Trophoblast cell (in vitro differentiated cells and primary cell): ENCODE data around the gene MUC5AC.
"Not testable (repeated sequence)": the region's sequence is repeated elsewhere in the genome, so short reads cannot be mapped to it uniquely, and the experiment has no call there.

Experiments
- DNase-seq, 2 donors: peaks; one replicate each; pipeline ENCODE4 v3.0.0-alpha.2; 2016
- H2AFZ ChIP-seq: 2 replicates; pipeline ENCODE4 v1.6.1; 2013; ENCODE audit warnings: low read length, moderate library complexity, mild to moderate bottlenecking; ENCODE audit not compliant: insufficient read depth, poor library complexity
- H2AK5ac ChIP-seq: 2 replicates; pipeline ENCODE4 v1.6.1; 2013; ENCODE audit warnings: mild to moderate bottlenecking, low read length
- H2BK120ac ChIP-seq: 2 replicates; pipeline ENCODE4 v1.6.1; 2013; ENCODE audit warnings: low read length, mild to moderate bottlenecking, moderate library complexity; ENCODE audit not compliant: insufficient read depth, poor library complexity
- H2BK12ac ChIP-seq: 2 replicates; pipeline ENCODE4 v1.6.1; 2013; ENCODE audit warnings: mild to moderate bottlenecking, low read length, moderate library complexity
- H2BK5ac ChIP-seq: 2 replicates; pipeline ENCODE4 v1.6.1; 2013; ENCODE audit warnings: low read length, low read depth, moderate library complexity, mild to moderate bottlenecking; ENCODE audit not compliant: poor library complexity
- H3K14ac ChIP-seq: 2 replicates; pipeline ENCODE4 v1.6.1; 2013; ENCODE audit warnings: mild to moderate bottlenecking, low read length
- H3K18ac ChIP-seq: 2 replicates; pipeline ENCODE4 v1.6.1; 2013; ENCODE audit warnings: mild to moderate bottlenecking, low read length
- H3K23ac ChIP-seq: 2 replicates; pipeline ENCODE4 v1.6.1; 2013; ENCODE audit warnings: low read length
- H3K27ac ChIP-seq: 2 replicates; pipeline ENCODE4 v1.5.1; 2013; ENCODE audit warnings: low read depth, mild to moderate bottlenecking, inconsistent platforms, low read length, moderate library complexity
- H3K27me3 ChIP-seq: 2 replicates; pipeline ENCODE4 v1.6.1; 2013; ENCODE audit warnings: inconsistent platforms, mild to moderate bottlenecking, low read length, moderate library complexity; ENCODE audit not compliant: insufficient read depth
- H3K36me3 ChIP-seq, 2 experiments: 1 replicate in 1 of 2; 2 replicates in 1 of 2; pipeline ENCODE4 v1.6.1; 2013; ENCODE audit warnings: low read length in 2 of 2, mild to moderate bottlenecking in 2 of 2, moderate library complexity in 1 of 2; ENCODE audit not compliant: insufficient read depth in 2 of 2, control insufficient read depth in 1 of 2
- H3K4ac ChIP-seq: 2 replicates; pipeline ENCODE4 v1.6.1; 2013; ENCODE audit warnings: low read depth, mild to moderate bottlenecking, low read length, moderate library complexity
- H3K4me1 ChIP-seq, 2 experiments: 1 replicate in 1 of 2; 2 replicates in 1 of 2; pipeline ENCODE4 v1.6.1; 2013; ENCODE audit warnings: low read length in 2 of 2, mild to moderate bottlenecking in 2 of 2, moderate library complexity in 1 of 2; ENCODE audit not compliant: insufficient read depth in 2 of 2, control insufficient read depth in 1 of 2
- H3K4me2 ChIP-seq: 2 replicates; pipeline ENCODE4 v1.6.1; 2013; ENCODE audit warnings: inconsistent platforms, mild to moderate bottlenecking, low read length, moderate library complexity
- H3K4me3 ChIP-seq: 2 replicates; pipeline ENCODE4 v1.5.1; 2013; ENCODE audit warnings: mild to moderate bottlenecking, low read depth, low read length, inconsistent platforms
- H3K79me1 ChIP-seq: one replicate; pipeline ENCODE4 v1.6.1; 2013; ENCODE audit warnings: low read length
- H3K79me2 ChIP-seq: 2 replicates; pipeline ENCODE4 v1.6.1; 2013; ENCODE audit warnings: low read length, mild to moderate bottlenecking; ENCODE audit not compliant: control insufficient read depth, insufficient read depth, poor library complexity
- H3K9ac ChIP-seq: 2 replicates; pipeline ENCODE4 v1.6.1; 2013; ENCODE audit warnings: mild to moderate bottlenecking, low read length
- H3K9me3 ChIP-seq: 2 replicates; pipeline ENCODE4 v1.6.1; 2013; ENCODE audit warnings: low read depth, mild to moderate bottlenecking, control low read depth, inconsistent platforms, low read length; ENCODE audit not compliant: insufficient read depth
- H4K12ac ChIP-seq: 2 replicates; pipeline ENCODE4 v1.6.1; 2013; ENCODE audit warnings: low read depth, mild to moderate bottlenecking, low read length, moderate library complexity
- H4K8ac ChIP-seq: 2 replicates; pipeline ENCODE4 v1.6.1; 2013; ENCODE audit warnings: low read depth, mild to moderate bottlenecking, low read length, moderate library complexity
- H4K91ac ChIP-seq: one replicate; pipeline ENCODE4 v1.6.1; 2013; ENCODE audit warnings: low read depth, mild to moderate bottlenecking, low read length, moderate library complexity
- WGBS: extraction: QIAGEN DNeasy Blood & Tissue Kit; methylation state at CpG from one replicate; pipeline ENCODE4 v1.1.7; 2013; ENCODE audit warnings: missing lambda C conversion rate; ENCODE audit not compliant: insufficient read length, insufficient coverage; ENCODE audit errors: extremely low coverage; 5-methylcytosine and 5-hydroxymethylcytosine counted together

MUC5AC gene

DNA sequence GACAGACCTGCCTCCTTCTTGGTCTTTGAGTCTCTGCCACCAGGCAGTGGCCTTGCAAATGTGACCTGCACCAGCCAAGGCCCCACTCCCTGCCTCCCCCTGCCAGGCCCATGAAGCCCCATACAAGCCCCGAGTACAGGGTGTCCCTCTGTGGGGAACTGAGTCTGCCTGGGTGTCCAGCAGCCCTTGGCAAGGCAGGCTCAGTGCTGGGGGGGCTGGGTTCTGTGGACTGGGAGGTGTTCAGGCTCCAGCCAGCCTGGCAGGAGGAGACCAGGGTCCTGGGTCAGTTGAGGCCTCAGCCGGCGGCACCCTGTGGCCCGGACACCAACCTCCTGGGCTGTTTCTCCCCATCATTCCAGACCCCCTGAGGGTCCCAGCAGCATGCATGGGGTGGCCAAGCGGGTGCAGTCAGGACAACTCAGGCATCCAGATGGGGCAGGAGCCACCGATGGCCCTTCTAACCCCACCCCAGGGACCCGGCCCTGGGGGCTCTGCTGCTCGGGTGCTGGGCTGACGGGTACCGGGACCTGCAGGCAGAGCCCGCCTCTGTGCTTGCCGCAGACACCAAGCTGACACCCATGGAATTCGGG, 5.7 kb downstream of the MUC5AC start:
- Histone ChIP-seq H3K27ac (no peak overlapping the region), H4K8ac (no peak overlapping the region), H3K79me2 (no peaks in the 10 kb centered on the region), H3K4me3 (no peak overlapping the region), H3K18ac (no peak overlapping the region), H3K14ac (no peak overlapping the region), H3K9ac (no peak overlapping the region), H3K36me3 (no peaks in the 10 kb centered on the region), H2AFZ (no peak overlapping the region), H2BK5ac (no peak overlapping the region), H2BK120ac (no peak overlapping the region), H3K9me3 (peaks cover 38% of the 10 kb centered on the region), H3K4me2 (no peak overlapping the region), H4K91ac (no peak overlapping the region), H3K4ac (no peak overlapping the region), H3K27me3 (no peaks in the 10 kb centered on the region), H4K12ac (no peak overlapping the region), H3K23ac (no peak overlapping the region), H3K79me1 (no peaks in the 10 kb centered on the region), H3K4me1 (no peaks in the 10 kb centered on the region), H2AK5ac (no peak overlapping the region), H2BK12ac (no peak overlapping the region)
- no CpG with 5 or more reads among the region's 13 CpGs for WGBS
- DNase-seq = no peak

DNA sequence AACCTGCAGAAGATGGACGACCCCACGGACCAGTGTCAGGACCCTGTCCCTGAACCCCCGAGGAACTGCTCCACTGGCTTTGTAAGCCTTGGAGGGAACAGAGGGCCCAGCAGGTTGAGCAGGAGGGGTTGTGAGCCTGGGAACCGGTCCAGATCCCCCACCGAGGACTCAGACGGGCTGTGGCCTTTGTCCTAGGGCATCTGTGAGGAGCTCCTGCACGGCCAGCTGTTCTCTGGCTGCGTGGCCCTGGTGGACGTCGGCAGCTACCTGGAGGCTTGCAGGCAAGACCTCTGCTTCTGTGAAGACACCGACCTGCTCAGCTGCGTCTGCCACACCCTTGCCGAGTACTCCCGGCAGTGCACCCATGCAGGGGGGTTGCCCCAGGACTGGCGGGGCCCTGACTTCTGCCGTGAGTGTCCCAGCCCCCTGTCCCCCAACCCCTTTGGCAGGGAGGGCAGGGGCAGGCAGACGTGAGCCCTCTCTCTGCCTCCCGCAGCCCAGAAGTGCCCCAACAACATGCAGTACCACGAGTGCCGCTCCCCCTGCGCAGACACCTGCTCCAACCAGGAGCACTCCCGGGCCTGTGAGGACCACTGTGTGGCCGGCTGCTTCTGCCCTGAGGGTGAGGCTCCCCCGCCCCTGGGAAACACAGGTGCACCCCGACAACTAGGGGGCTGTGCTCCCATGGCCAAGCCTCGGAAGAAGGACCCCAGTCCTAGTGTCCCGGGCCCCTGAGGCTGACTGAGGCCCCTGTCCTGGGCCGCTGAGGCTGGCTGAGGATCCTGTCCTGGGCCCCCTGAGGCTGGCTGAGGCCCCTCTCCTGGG, 6.4 kb downstream of the MUC5AC start:
- Histone ChIP-seq H3K9ac (no peak overlapping the region), H3K4me3 (no peak overlapping the region), H3K4me1 (no peaks in the 10 kb centered on the region), H3K79me1 (no peaks in the 10 kb centered on the region), H4K91ac (no peak overlapping the region), H2BK120ac (no peak overlapping the region), H2AFZ (no peak overlapping the region), H3K79me2 (no peaks in the 10 kb centered on the region), H2AK5ac (no peak overlapping the region), H3K9me3 (peaks cover 45% of the 10 kb centered on the region), H3K36me3 (no peaks in the 10 kb centered on the region), H3K4me2 (no peak overlapping the region), H3K18ac (no peak overlapping the region), H4K12ac (no peak overlapping the region), H3K23ac (no peak overlapping the region), H2BK5ac (no peak overlapping the region), H2BK12ac (no peak overlapping the region), H3K27me3 (no peaks in the 10 kb centered on the region), H4K8ac (no peak overlapping the region), H3K4ac (no peak overlapping the region), H3K14ac (no peak overlapping the region), H3K27ac (no peak overlapping the region)
- DNase-seq = no peak
- no CpG with 5 or more reads among the region's 28 CpGs for WGBS

DNA sequence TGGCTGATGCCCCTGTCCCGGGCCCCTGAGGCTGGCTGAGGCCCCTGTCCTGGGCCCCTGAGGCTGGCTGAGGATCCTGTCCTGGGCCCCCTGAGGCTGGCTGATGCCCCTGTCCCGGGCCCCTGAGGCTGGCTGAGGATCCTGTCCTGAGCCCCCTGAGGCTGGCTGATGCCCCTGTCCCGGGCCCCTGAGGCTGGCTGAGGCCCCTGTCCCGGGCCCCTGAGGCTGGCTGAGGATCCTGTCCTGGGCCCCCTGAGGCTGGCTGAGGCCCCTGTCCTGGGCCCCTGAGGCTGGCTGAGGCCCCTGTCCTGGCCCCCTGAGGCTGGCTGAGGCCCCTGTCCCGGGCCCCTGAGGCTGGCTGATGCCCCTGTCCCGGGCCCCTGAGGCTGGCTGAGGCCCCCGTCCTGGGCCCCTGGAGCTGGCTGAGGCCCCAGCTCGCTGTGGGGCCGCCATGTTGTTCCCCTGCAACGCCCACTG, 7.1 kb downstream of the MUC5AC start:
- H3K18ac ChIP-seq, H3K36me3 ChIP-seq, H2BK120ac ChIP-seq, H2AFZ ChIP-seq, H3K14ac ChIP-seq, H3K4me1 ChIP-seq, H3K79me1 ChIP-seq, H3K4me3 ChIP-seq, H3K79me2 ChIP-seq, H2AK5ac ChIP-seq, H2BK5ac ChIP-seq, H3K23ac ChIP-seq, H2BK12ac ChIP-seq, H3K4me2 ChIP-seq, DNase-seq, H3K27ac ChIP-seq, H3K9ac ChIP-seq, H3K4ac ChIP-seq, H4K8ac ChIP-seq, H3K27me3 ChIP-seq, H4K91ac ChIP-seq, H4K12ac ChIP-seq: not testable (repeated sequence)
- peaks cover 46% of the 10 kb centered on the region for H3K9me3 ChIP-seq
- no CpG with 5 or more reads among the region's 10 CpGs for WGBS

DNA sequence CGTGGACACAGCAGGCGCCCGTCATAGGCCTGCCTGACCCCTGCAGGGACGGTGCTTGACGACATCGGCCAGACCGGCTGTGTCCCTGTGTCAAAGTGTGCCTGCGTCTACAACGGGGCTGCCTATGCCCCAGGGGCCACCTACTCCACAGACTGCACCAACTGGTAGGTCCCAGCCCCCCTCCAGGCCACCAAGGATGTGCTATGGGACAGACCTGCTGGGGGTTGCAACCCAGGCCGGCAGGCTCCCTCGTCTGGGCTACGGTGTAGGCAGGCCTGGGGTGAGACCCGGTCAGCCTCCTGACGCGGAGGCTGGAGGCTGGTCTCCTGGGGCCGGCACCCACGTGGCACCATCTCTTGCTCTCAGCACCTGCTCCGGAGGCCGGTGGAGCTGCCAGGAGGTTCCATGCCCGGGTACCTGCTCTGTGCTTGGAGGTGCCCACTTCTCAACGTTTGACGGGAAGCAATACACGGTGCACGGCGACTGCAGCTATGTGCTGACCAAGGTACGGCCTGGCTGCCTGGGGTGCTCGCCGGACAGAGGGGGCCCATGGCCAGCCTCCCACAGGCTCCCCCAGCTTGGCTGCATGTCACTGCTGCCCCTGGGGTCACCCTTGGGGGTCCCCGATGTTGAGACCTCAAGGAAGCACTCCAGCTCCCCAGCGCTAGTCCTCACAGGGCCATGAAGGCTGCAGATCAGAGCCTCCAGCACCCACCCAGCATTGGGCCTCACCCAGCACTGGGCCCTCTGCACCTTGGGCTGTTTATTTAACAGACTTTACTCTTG, 7.7 kb downstream of the MUC5AC start:
- no CpG with 5 or more reads among the region's 30 CpGs for WGBS
- Histone ChIP-seq H3K27me3 (no peaks in the 10 kb centered on the region), H3K79me2 (no peaks in the 10 kb centered on the region), H3K36me3 (no peaks in the 10 kb centered on the region), H3K27ac (no peak overlapping the region), H3K79me1 (no peaks in the 10 kb centered on the region), H3K23ac (no peak overlapping the region), H4K8ac (no peak overlapping the region), H2BK12ac (no peak overlapping the region), H3K4me3 (no peak overlapping the region), H3K9me3 (peaks cover 47% of the 10 kb centered on the region), H4K91ac (no peak overlapping the region), H3K9ac (no peak overlapping the region), H3K4me2 (no peak overlapping the region), H3K14ac (no peak overlapping the region), H2BK120ac (no peak overlapping the region), H2AFZ (no peak overlapping the region), H2BK5ac (no peak overlapping the region), H4K12ac (no peak overlapping the region), H3K4ac (no peak overlapping the region), H3K18ac (no peak overlapping the region), H3K4me1 (no peaks in the 10 kb centered on the region), H2AK5ac (no peak overlapping the region)
- DNase-seq = no peak
